ENCODE results near the gene GPATCH8. TPM values are rescaled to one million over a fixed set of nuclear protein-coding genes. Genes with fewer than 3 reads are reported as not detected.

The GPATCH8 gene
- total and polyA plus RNA-seq, 2 of the 8 experiments (the other 6 are each of a cell fraction or from before 2014, with no cell fraction given) = 20.5 to 58.1 TPM

- TF ChIP-seq SAP30 (IDR thresholded peaks at IDR 0.05; ENCODE audit: insufficient read depth, insufficient replicate concordance, low read length) = no peak
- no peak for TF ChIP-seq E2F6 (IDR thresholded peaks at IDR 0.05)
- TF ChIP-seq POU5F1 (IDR thresholded peaks at IDR 0.05; ENCODE audit: low read depth, low read length) = no peak
- no peak for TF ChIP-seq TAF7 (optimal IDR thresholded peaks at IDR 0.05; ENCODE audit: borderline replicate concordance, low read depth, low read length)
- TF ChIP-seq SIN3A (conservative IDR thresholded peaks at IDR 0.05 in 1 of 2, IDR thresholded peaks at IDR 0.05 in 1 of 2; ENCODE audit: low read depth in 1 of 2, low read length in 2 of 2) = no peak
- no peak for TF ChIP-seq TBP (IDR thresholded peaks at IDR 0.05; ENCODE audit: low read depth, low read length)
- no peak for TF ChIP-seq CTCF (IDR thresholded peaks at IDR 0.05; ENCODE audit: control extremely low read depth in 1 of 3, insufficient read depth in 1 of 3, low read depth in 1 of 3, low read length in 3 of 3)
- TF ChIP-seq KDM4A (IDR thresholded peaks at IDR 0.05; ENCODE audit: low read depth, low read length, severe bottlenecking) = no peak
Measured at GRCh38 chr17:44451016-44451627, 52.1 kb downstream of the GPATCH8 start (continued).

Measured in H1 (cell line).